CD4-positive, alpha-beta T cell treated with Interleukin-17A for 1 hour (primary cell): Measurements from ENCODE around the gene ICE2.

Experiments
- DNase-seq: peaks from one replicate; pipeline ENCODE4 v3.0.0-alpha.2; 2020

ICE2 gene

GRCh38 chr15:60494108-60494507 lies 15.2 kb upstream of the ICE2 start:
- no peak for DNase-seq

- DNase-seq: no peak
Measured at GRCh38 chr15:60493166-60493565, 14.2 kb upstream of the ICE2 start.

- no peak for DNase-seq
Measured at GRCh38 chr15:60486742-60487141, 7.8 kb upstream of the ICE2 start.

- no peak for DNase-seq
Measured at GRCh38 chr15:60485365-60486055, 6.6 kb upstream of the ICE2 start.

- no peak for DNase-seq
Measured at GRCh38 chr15:60483042-60483441, 4.1 kb upstream of the ICE2 start.

- no peak for DNase-seq
Measured at GRCh38 chr15:60480888-60481287, 1.9 kb upstream of the ICE2 start.

- DNase-seq: peak; percentile 3
Measured at GRCh38 chr15:60480149-60480548, 1.2 kb upstream of the ICE2 start.

GRCh38 chr15:60479361-60480110 lies 594 bp upstream of the ICE2 start:
- no peak for DNase-seq

- DNase-seq: no peak
Measured at GRCh38 chr15:60477916-60478565, 901 bp downstream of the ICE2 start.

- no peak for DNase-seq
Measured at GRCh38 chr15:60477164-60477563, 1.8 kb downstream of the ICE2 start.

GRCh38 chr15:60476713-60477112 lies 2.2 kb downstream of the ICE2 start:
- no peak for DNase-seq

- no peak for DNase-seq
Measured at GRCh38 chr15:60473135-60473534, 5.8 kb downstream of the ICE2 start.

- no peak for DNase-seq
Measured at GRCh38 chr15:60471314-60471713, 7.6 kb downstream of the ICE2 start.

- no peak for DNase-seq
Measured at GRCh38 chr15:60469893-60470641, 8.9 kb downstream of the ICE2 start.

- DNase-seq: no peak
Measured at GRCh38 chr15:60464836-60465630, 13.9 kb downstream of the ICE2 start.

GRCh38 chr15:60462027-60462426 lies 16.9 kb downstream of the ICE2 start:
- DNase-seq: no peak

GRCh38 chr15:60460931-60461330 lies 18.0 kb downstream of the ICE2 start:
- DNase-seq: no peak

GRCh38 chr15:60458721-60459120 lies 20.2 kb downstream of the ICE2 start:
- no peak for DNase-seq

GRCh38 chr15:60457985-60458384 lies 21.0 kb downstream of the ICE2 start:
- DNase-seq: no peak

GRCh38 chr15:60454824-60455223 lies 24.1 kb downstream of the ICE2 start:
- DNase-seq: no peak

- no peak for DNase-seq
Measured at GRCh38 chr15:60448668-60449360, 30.1 kb downstream of the ICE2 start.
